ENCODE results near the gene VPS51. TPM values are rescaled to one million over a fixed set of nuclear protein-coding genes. Genes with fewer than 3 reads are reported as not detected.
A peak's percentile ranks its signal among the peaks of the same experiment; 100 is the strongest.

Gene VPS51
- total RNA-seq, 1 experiment from 2014 or later, result 113 TPM

DNA sequence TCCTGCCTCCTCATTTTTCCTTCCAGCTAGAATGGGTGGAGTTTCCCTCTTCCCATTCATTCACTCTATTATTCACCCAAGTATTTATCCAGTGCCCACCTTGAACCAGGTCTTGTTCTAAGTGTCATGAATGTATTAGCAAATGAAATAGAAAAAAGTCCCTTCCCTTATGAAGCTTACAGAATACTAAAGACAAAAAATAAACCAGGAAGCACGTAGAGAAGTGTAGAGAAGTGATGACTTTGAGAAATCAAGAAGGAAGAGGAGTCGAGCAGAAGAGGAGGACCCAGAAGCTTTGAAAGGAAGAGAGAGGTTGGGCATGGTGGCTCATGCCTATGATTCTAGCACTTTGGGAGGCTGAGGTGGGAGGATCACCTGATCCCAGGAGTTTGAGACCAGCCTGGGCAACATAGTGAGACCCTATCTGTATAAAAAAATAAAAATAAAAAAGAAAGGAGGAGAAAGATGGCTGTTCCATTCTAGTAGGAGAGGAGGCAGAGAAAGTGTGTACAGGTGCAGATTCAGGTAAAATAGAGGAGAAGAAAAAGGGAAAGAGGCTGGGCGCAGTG, 55.4 kb downstream of the VPS51 start:
- intact Hi-C loops (cut with micrococcal nuclease; ENCODE audit: unreplicated experiment), result loop anchor here (2.0 kb wide), 1 partner anchor 29 kb away; the partner anchor contains the start of gene CAPN1
- no TSS peak for BruUV-seq (replicated peaks)

DNA sequence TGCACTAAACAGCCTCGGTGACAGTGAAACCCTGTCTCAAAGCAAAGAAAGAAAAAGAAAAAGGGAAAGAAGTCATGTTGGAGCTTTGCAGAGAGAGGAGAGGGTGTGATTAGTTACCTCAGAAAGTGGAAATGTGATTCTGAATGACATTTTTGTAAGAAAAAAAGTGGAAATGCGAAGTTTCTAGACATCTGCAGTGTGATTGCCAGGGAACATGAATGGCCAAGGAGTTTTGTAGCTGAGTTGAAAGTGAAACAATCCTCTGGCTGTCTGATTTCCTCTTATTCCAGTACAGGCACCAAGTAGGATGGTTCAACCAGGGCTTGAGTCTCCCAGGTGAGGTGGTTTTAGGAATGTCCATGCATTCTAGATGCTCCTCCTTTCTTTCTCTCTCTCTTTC, 56.1 kb downstream of the VPS51 start:
- intact Hi-C loops (cut with micrococcal nuclease; ENCODE audit: unreplicated experiment), result no loop called here
- peaks cover 51% of the 10 kb centered on the region for H3F3A ChIP-seq (ENCODE audit: insufficient read depth, low read depth)
- H2AFZ ChIP-seq, result 0 out of 2 replicates have a peak overlapping the region, but pooled peaks have one; percentile 32
- no peak for TF ChIP-seq EZH2 (IDR thresholded peaks at IDR 0.05; ENCODE audit: low read depth)
- TF ChIP-seq, protein P1, sequence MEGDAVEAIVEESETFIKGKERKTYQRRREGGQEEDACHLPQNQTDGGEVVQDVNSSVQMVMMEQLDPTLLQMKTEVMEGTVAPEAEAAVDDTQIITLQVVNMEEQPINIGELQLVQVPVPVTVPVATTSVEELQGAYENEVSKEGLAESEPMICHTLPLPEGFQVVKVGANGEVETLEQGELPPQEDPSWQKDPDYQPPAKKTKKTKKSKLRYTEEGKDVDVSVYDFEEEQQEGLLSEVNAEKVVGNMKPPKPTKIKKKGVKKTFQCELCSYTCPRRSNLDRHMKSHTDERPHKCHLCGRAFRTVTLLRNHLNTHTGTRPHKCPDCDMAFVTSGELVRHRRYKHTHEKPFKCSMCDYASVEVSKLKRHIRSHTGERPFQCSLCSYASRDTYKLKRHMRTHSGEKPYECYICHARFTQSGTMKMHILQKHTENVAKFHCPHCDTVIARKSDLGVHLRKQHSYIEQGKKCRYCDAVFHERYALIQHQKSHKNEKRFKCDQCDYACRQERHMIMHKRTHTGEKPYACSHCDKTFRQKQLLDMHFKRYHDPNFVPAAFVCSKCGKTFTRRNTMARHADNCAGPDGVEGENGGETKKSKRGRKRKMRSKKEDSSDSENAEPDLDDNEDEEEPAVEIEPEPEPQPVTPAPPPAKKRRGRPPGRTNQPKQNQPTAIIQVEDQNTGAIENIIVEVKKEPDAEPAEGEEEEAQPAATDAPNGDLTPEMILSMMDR (conservative IDR thresholded peaks at IDR 0.05), result no peak
- CTCF ChIA-PET, result no interaction called here
- no peaks in the 10 kb centered on the region for H4K20me1 ChIP-seq (ENCODE audit: insufficient read depth)
- no peaks in the 10 kb centered on the region for H3K9me3 ChIP-seq (ENCODE audit: insufficient read depth, low read depth)
- no peaks in the 10 kb centered on the region for H3K9me2 ChIP-seq (ENCODE audit: insufficient read depth)
- BruUV-seq (replicated peaks), result no TSS peak
- no peaks in the 10 kb centered on the region for H3K36me3 ChIP-seq (ENCODE audit: low read depth)
- no peaks in the 10 kb centered on the region for H3K79me2 ChIP-seq (ENCODE audit: low read depth)
- no peaks in the 10 kb centered on the region for H3K27me3 ChIP-seq (ENCODE audit: insufficient read depth, low read depth)
- H3K4me1 ChIP-seq (replicated peaks; ENCODE audit: insufficient read depth), result peaks cover 40% of the 10 kb centered on the region
- POLR2A ChIA-PET (ENCODE audit: unreplicated experiment), result interaction anchor here (0.6 kb wide), 1 partner anchor 183 kb away, joined by 13 read pairs; no protein-coding TSS in a partner anchor
- 0 out of 2 replicates have a peak overlapping the region, but pooled peaks have one; percentile 66 for H3K4me2 ChIP-seq
- peak overlapping the region; percentile 88 for H3K27ac ChIP-seq
- no peak for DNase-seq
- no peak overlapping the region for H3K4me3 ChIP-seq

More for the DNA sequence above, 55.4 kb downstream of the VPS51 start:
- TF ChIP-seq, protein P1 (conservative IDR thresholded peaks at IDR 0.05), result no peak
- TF ChIP-seq EZH2 (IDR thresholded peaks at IDR 0.05; ENCODE audit: low read depth), result no peak
- H3K9me3 ChIP-seq (ENCODE audit: insufficient read depth, low read depth), result no peaks in the 10 kb centered on the region
- H4K20me1 ChIP-seq (ENCODE audit: insufficient read depth), result no peaks in the 10 kb centered on the region
- peak overlapping the region; percentile 18; the same call in 1 of the 2 replicates for H3K4me3 ChIP-seq
- no peak overlapping the region for H2AFZ ChIP-seq
- H3K4me1 ChIP-seq (replicated peaks; ENCODE audit: insufficient read depth), result peaks cover 40% of the 10 kb centered on the region
- H3F3A ChIP-seq (ENCODE audit: insufficient read depth, low read depth), result peaks cover 55% of the 10 kb centered on the region
- peak overlapping the region; percentile 88 for H3K27ac ChIP-seq
- no peaks in the 10 kb centered on the region for H3K79me2 ChIP-seq (ENCODE audit: low read depth)
- H3K36me3 ChIP-seq (ENCODE audit: low read depth), result no peaks in the 10 kb centered on the region
- DNase-seq, result no peak
- POLR2A ChIA-PET (ENCODE audit: unreplicated experiment), result interaction anchor here (0.6 kb wide), 2 partner anchors 16 to 182 kb away, joined by 10 to 13 read pairs; no protein-coding TSS in a partner anchor
- CTCF ChIA-PET, result interaction anchor here (0.6 kb wide), 1 partner anchor 179 kb away, joined by 3 read pairs; no protein-coding TSS in a partner anchor
- H3K4me2 ChIP-seq, result peak overlapping the region; percentile 66
- H3K27me3 ChIP-seq (ENCODE audit: insufficient read depth, low read depth), result no peaks in the 10 kb centered on the region
- H3K9me2 ChIP-seq (ENCODE audit: insufficient read depth), result no peaks in the 10 kb centered on the region

DNA sequence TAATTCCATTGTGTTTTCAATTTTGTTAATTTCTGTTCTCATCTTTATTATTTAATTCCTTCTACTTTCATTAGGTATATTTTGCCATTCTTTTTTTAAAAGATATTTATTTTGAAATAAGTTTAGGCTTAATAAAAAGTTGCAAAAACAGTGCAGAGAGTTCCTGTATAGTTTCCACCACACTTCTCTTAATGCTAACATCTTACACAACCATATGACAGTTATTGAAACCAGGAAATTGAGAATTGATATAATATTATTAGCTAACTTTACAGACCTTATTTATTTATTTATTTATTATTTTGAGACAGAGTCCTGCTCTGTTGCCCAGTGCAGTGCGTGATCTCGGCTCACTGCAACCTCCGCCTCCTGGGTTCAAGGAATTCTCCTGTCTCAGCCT, 60.2 kb downstream of the VPS51 start:
- CTCF ChIA-PET, result no interaction called here
- POLR2A ChIA-PET (ENCODE audit: unreplicated experiment), result no interaction called here
- intact Hi-C loops (cut with micrococcal nuclease; ENCODE audit: unreplicated experiment), result no loop called here

More for the DNA sequence above, 60.2 kb downstream of the VPS51 start:
- no peak for DNase-seq
- no peak overlapping the region for H3K4me3 ChIP-seq
- no peaks in the 10 kb centered on the region for H3K79me2 ChIP-seq (ENCODE audit: low read depth)
- peaks cover 35% of the 10 kb centered on the region for H3F3A ChIP-seq (ENCODE audit: insufficient read depth, low read depth)
- no peaks in the 10 kb centered on the region for H3K9me2 ChIP-seq (ENCODE audit: insufficient read depth)
- H3K4me2 ChIP-seq, result no peak overlapping the region
- BruUV-seq (replicated peaks), result no TSS peak
- H3K4me1 ChIP-seq (replicated peaks; ENCODE audit: insufficient read depth), result peaks cover 23% of the 10 kb centered on the region
- TF ChIP-seq, protein P1 (conservative IDR thresholded peaks at IDR 0.05), result no peak
- no peak for TF ChIP-seq EZH2 (IDR thresholded peaks at IDR 0.05; ENCODE audit: low read depth)
- no peaks in the 10 kb centered on the region for H3K36me3 ChIP-seq (ENCODE audit: low read depth)
- no peak overlapping the region for H2AFZ ChIP-seq
- H3K9me3 ChIP-seq (ENCODE audit: insufficient read depth, low read depth), result no peaks in the 10 kb centered on the region
- H3K27me3 ChIP-seq (ENCODE audit: insufficient read depth, low read depth), result no peaks in the 10 kb centered on the region
- no peaks in the 10 kb centered on the region for H4K20me1 ChIP-seq (ENCODE audit: insufficient read depth)
- no peak overlapping the region for H3K27ac ChIP-seq
